GM12801 (cell line): Measurements from ENCODE around the gene BRAF.

ENCODE experiments used
- CTCF ChIP-seq: IDR thresholded peaks from one replicate; pipeline ENCODE4 v1.5.1; 2011; ENCODE audit warnings: control low read depth; ENCODE audit not compliant: insufficient read length; ENCODE audit errors: extremely low read depth

The BRAF gene

GRCh38 chr7:140911746-140912145 is 13.0 kb downstream of the BRAF start:
- TF ChIP-seq CTCF: no peak

GRCh38 chr7:140909476-140910161 is 15.1 kb downstream of the BRAF start:
- TF ChIP-seq CTCF: no peak

GRCh38 chr7:140908361-140908760 is 16.4 kb downstream of the BRAF start:
- TF ChIP-seq CTCF: no peak

GRCh38 chr7:140903741-140904480 is 20.8 kb downstream of the BRAF start:
- TF ChIP-seq CTCF: no peak

GRCh38 chr7:140902303-140902953 is 22.3 kb downstream of the BRAF start:
- TF ChIP-seq CTCF: no peak

- no peak for TF ChIP-seq CTCF
Measured at GRCh38 chr7:140901941-140902302, 22.8 kb downstream of the BRAF start.

GRCh38 chr7:140899883-140900282 is 24.8 kb downstream of the BRAF start:
- no peak for TF ChIP-seq CTCF
